Fibroblast of lung (primary cell): ENCODE measurements around the gene LMOD3. TPM values are rescaled to one million over a fixed set of nuclear protein-coding genes. Genes with fewer than 3 reads are reported as not detected.

Source experiments
- DNase-seq, 2 donors: peaks; one replicate each; pipeline versions ENCODE4 v3.0.0 to v3.0.0-alpha.2; 2010; ENCODE audit warnings: low read depth in 2 of 2
- H2AFZ ChIP-seq: 2 replicates; pipeline ENCODE4 v1.5.1; 2012; ENCODE audit warnings: low read length, control low read depth, inconsistent platforms
- H3K27ac ChIP-seq: 2 replicates; pipeline ENCODE4 v1.5.1; 2011; ENCODE audit warnings: low read length, control low read depth; ENCODE audit not compliant: insufficient read depth
- H3K27me3 ChIP-seq: 2 replicates; pipeline ENCODE4 v1.5.1; 2011; ENCODE audit warnings: mild to moderate bottlenecking, low read length; ENCODE audit not compliant: control insufficient read depth, insufficient read depth
- H3K36me3 ChIP-seq: 2 replicates; pipeline ENCODE4 v1.5.1; 2011; ENCODE audit warnings: low read length; ENCODE audit not compliant: control insufficient read depth, insufficient read depth
- H3K4me1 ChIP-seq: 2 replicates; pipeline ENCODE4 v1.5.1; 2011; ENCODE audit warnings: low read length; ENCODE audit not compliant: control insufficient read depth, insufficient read depth; ENCODE audit errors: extremely low read depth
- H3K4me2 ChIP-seq: 2 replicates; pipeline ENCODE4 v1.5.1; 2011; ENCODE audit warnings: low read length, control low read depth; ENCODE audit not compliant: insufficient read depth; ENCODE audit errors: extremely low read depth
- H3K4me3 ChIP-seq, 4 experiments: fragments of 200-600 bp in 1 of 4; sonication (generic) in 1 of 4; replicated peaks in 1 of 4; 2 replicates each; pipeline ENCODE4 v1.5.1; 2011 to 2016; ENCODE audit warnings: low read length in 4 of 4, low read depth in 3 of 4, mild to moderate bottlenecking in 3 of 4, control low read depth in 2 of 4, inconsistent platforms in 1 of 4, mixed read lengths in 1 of 4; ENCODE audit not compliant: insufficient read depth in 1 of 4; ENCODE audit errors: control extremely low read depth in 1 of 4
- H3K79me2 ChIP-seq: 2 replicates; pipeline ENCODE4 v1.5.1; 2012; ENCODE audit warnings: mild to moderate bottlenecking, low read length, inconsistent platforms; ENCODE audit not compliant: control insufficient read depth, insufficient read depth
- H3K9ac ChIP-seq: 2 replicates; pipeline ENCODE4 v1.5.1; 2011; ENCODE audit warnings: mild to moderate bottlenecking, low read length, control low read depth; ENCODE audit not compliant: insufficient read depth
- H3K9me3 ChIP-seq: 2 replicates; pipeline ENCODE4 v1.5.1; 2012; ENCODE audit warnings: low read depth, low read length; ENCODE audit not compliant: control insufficient read depth, insufficient read depth
- H4K20me1 ChIP-seq: 2 replicates; pipeline ENCODE4 v1.5.1; 2011; ENCODE audit warnings: low read length; ENCODE audit not compliant: control insufficient read depth, insufficient read depth; ENCODE audit errors: extremely low read depth
- EZH2 ChIP-seq: IDR thresholded peaks from 2 replicates; pipeline ENCODE4 v1.5.1; 2012; ENCODE audit warnings: low read length, control low read depth, mild to moderate bottlenecking; ENCODE audit errors: missing control alignments
- polyA plus RNA-seq, 2 donors: library from polyadenylated mRNA; depleted of rRNA in 1 of 2; stranded (reverse) in 1 of 2; unstranded in 1 of 2; fragments of >200 nt; gene quantifications; 2 replicates each; pipeline ENCODE4 v1.2.1, GENCODE V29; 2011 to 2012; ENCODE audit warnings: missing spikeins in 1 of 2
- total RNA-seq: library from RNA; depleted of rRNA; stranded (reverse); fragments of >200 nt; gene quantifications from 2 replicates; pipeline ENCODE4 v1.2.1, GENCODE V29; 2014
- TF ChIP-seq, protein P1 (sequence below), 2 donors: IDR thresholded peaks in 1 of 2; conservative IDR thresholded peaks in 1 of 2; 1 replicate in 1 of 2; 2 replicates in 1 of 2; pipeline ENCODE4 v1.5.1; 2011 to 2012; ENCODE audit warnings: low read length in 2 of 2, control low read depth in 1 of 2, inconsistent platforms in 1 of 2, low read depth in 1 of 2, mild to moderate bottlenecking in 1 of 2

LMOD3 gene
- total and polyA plus RNA-seq, 2 donors (not counting 1 experiment from before 2014, with no cell fraction given): 0.20 to 4.0 TPM

DNA sequence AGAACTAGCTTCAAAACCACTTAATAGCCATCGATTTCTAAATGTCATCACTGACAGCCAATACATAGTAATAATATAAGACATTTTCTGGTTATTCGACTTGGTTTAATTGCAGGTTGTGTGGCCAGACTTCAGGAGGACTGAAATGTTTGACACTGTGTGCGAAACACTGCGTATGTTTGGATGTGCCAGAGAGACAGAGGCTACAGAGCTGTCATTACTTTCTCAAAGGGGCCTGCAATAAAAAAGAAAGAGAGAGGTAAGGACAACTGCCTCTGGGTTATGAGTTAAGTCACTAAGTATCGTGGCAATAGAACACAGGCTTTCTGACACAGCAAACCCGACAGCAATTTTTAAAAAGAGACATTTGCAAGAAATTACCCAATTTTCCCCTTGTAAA lies 882 bp downstream of the LMOD3 start:
- H3K4me3 ChIP-seq: no peak overlapping the region
- no peak for TF ChIP-seq EZH2
- TF ChIP-seq, protein P1, sequence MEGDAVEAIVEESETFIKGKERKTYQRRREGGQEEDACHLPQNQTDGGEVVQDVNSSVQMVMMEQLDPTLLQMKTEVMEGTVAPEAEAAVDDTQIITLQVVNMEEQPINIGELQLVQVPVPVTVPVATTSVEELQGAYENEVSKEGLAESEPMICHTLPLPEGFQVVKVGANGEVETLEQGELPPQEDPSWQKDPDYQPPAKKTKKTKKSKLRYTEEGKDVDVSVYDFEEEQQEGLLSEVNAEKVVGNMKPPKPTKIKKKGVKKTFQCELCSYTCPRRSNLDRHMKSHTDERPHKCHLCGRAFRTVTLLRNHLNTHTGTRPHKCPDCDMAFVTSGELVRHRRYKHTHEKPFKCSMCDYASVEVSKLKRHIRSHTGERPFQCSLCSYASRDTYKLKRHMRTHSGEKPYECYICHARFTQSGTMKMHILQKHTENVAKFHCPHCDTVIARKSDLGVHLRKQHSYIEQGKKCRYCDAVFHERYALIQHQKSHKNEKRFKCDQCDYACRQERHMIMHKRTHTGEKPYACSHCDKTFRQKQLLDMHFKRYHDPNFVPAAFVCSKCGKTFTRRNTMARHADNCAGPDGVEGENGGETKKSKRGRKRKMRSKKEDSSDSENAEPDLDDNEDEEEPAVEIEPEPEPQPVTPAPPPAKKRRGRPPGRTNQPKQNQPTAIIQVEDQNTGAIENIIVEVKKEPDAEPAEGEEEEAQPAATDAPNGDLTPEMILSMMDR (conservative IDR thresholded peaks at IDR 0.05 in 1 of 2, IDR thresholded peaks at IDR 0.05 in 1 of 2; ENCODE audit: low read depth in 1 of 2, low read length in 2 of 2): no peak
- no peak overlapping the region for H2AFZ ChIP-seq
- no peaks in the 10 kb centered on the region for H3K79me2 ChIP-seq
- no peak for DNase-seq
- no peaks in the 10 kb centered on the region for H3K27me3 ChIP-seq
- H3K4me2 ChIP-seq: no peak overlapping the region
- no peaks in the 10 kb centered on the region for H3K36me3 ChIP-seq
- H4K20me1 ChIP-seq: no peaks in the 10 kb centered on the region
- no peak overlapping the region for H3K27ac ChIP-seq
- no peak overlapping the region for H3K9ac ChIP-seq
- no peaks in the 10 kb centered on the region for H3K9me3 ChIP-seq
- H3K4me1 ChIP-seq: peaks cover 2% of the 10 kb centered on the region

DNA sequence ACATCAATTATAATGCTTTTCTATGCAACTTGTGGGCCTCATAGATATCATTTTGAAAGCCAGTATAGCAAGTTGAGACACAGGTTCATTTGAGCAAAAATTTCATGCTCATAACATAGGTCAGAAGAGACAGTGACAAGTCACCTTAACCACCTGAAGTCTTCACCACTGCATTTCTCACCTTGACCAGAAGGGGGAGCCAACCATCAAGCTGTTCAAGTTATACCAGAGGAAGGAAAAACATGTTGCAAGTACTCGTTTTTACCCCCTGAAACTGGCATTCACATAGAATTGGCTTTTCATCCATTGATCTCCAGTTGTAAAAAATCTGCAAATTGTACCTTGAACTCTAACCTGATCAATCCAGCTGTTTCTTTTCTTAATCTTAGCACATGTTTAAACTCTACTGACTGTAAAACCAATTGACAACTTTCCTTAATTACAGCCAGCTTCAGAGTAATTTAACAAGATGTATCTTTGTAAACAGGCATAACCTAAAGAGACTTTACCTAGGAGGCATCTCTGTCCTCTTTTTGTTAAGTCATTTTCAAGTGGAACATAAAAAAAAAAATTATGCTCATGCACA lies 1.4 kb downstream of the LMOD3 start:
- H2AFZ ChIP-seq: no peak overlapping the region
- H4K20me1 ChIP-seq: no peaks in the 10 kb centered on the region
- peak; percentile 62 to 84 for DNase-seq
- no peak overlapping the region for H3K4me3 ChIP-seq
- peaks cover 6% of the 10 kb centered on the region for H3K4me1 ChIP-seq
- no peaks in the 10 kb centered on the region for H3K27me3 ChIP-seq
- H3K4me2 ChIP-seq: no peak overlapping the region
- H3K9me3 ChIP-seq: no peaks in the 10 kb centered on the region
- H3K9ac ChIP-seq: no peak overlapping the region
- TF ChIP-seq, protein P1 (conservative IDR thresholded peaks at IDR 0.05 in 1 of 2, IDR thresholded peaks at IDR 0.05 in 1 of 2; ENCODE audit: low read depth in 1 of 2, low read length in 2 of 2): peak; percentile 99
- no peak for TF ChIP-seq EZH2
- no peaks in the 10 kb centered on the region for H3K79me2 ChIP-seq
- H3K27ac ChIP-seq: no peak overlapping the region
- H3K36me3 ChIP-seq: no peaks in the 10 kb centered on the region

DNA sequence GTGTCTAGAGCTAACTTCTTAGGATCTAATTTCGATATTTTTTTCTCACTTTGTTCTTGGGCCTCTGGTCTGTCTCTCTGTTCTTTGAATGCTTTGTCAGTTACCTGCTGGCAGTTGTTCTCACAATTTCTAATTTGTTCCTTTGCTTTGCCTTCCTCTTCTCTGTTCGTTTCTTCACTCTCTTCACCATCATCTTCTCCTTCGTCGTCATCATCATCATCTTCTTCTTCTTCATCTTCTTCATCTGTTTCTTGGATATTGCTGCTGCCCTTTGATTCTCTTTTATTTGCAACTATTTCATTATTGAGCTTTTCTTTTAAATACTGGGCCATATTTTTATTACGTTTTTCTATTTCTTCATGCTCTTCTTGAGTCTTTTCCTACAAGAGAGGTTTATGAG lies 2.7 kb downstream of the LMOD3 start:
- no peak for DNase-seq
- no peaks in the 10 kb centered on the region for H4K20me1 ChIP-seq
- no peak overlapping the region for H3K9ac ChIP-seq
- H3K4me3 ChIP-seq: no peak overlapping the region
- no peak overlapping the region for H3K27ac ChIP-seq
- peaks cover 6% of the 10 kb centered on the region for H3K4me1 ChIP-seq
- H2AFZ ChIP-seq: no peak overlapping the region
- no peaks in the 10 kb centered on the region for H3K9me3 ChIP-seq
- no peaks in the 10 kb centered on the region for H3K79me2 ChIP-seq
- TF ChIP-seq, protein P1 (conservative IDR thresholded peaks at IDR 0.05 in 1 of 2, IDR thresholded peaks at IDR 0.05 in 1 of 2; ENCODE audit: low read depth in 1 of 2, low read length in 2 of 2): no peak
- no peak for TF ChIP-seq EZH2
- H3K36me3 ChIP-seq: no peaks in the 10 kb centered on the region
- H3K4me2 ChIP-seq: no peak overlapping the region
- no peaks in the 10 kb centered on the region for H3K27me3 ChIP-seq
